NCI-H2171 (cell line): Measurements from ENCODE around the gene CEP85L.

Experiments
- DNase-seq: peaks from one replicate; lab custom pipeline; 2025; lab: John Stamatoyannopoulos, UW

The CEP85L gene

DNA sequence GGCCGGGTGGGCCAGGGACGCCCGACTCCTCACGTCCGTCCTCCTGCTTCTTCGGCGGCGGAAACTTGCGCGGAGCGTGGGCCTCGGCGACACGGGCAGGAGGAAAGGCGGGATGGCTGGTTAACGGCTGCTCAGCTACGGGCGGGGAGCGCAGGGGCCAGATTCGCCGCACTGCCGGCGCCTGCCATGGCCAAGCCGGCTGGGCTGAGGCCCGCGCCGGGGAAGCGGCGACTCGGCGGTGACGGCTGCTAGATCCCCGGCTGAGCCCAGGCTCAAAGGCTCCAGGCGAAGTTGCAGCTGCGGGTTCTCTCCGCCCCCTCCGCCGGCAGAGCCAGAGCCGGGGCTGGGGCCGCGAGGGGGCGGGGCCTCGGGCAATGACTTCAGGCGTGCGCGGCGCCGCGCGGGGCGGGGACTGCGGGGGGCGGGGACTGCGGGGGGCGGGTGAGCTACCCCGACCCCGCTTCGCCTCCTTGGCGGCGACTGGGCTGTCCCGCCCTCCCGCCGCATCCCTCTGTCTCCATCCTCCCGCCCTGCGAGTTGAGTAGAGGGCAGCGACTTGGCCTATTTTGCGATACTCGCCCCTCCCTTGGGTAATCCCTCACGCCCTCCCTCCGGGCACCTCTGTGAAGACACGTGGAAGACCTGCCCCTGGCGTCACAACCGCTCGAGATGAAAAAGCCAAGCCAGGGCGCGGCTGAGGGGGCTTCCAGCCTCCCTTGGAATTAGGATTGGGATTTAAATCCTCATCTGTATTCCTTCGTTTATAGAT lies at the start of gene CEP85L:
Gene CEP85L (minus strand): TSS at position 310 of the 769 bp plus-strand sequence. CDS start 322 bp downstream, outside the sequence.
- peak; percentile 91 for DNase-seq

DNA sequence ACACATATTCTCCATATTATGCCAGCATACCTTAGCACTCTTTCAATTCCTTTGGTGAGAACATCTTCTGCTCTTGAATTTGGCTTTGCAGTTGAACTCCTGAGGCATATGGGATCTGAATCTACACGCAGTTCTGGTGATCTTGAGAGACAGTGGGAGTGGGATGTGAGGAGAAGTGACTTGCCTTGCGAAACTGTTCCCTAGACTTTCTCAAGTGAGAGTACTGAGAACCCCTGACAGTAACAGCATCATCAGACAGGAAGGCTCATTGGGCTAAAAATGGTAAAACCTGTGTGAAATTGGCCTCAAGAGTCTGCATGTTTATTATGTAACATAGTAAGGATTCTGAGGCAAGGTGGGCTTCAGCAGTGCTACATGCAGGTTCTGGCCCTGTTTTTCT lies 49.1 kb upstream of the CEP85L start:
- DNase-seq = no peak

DNA sequence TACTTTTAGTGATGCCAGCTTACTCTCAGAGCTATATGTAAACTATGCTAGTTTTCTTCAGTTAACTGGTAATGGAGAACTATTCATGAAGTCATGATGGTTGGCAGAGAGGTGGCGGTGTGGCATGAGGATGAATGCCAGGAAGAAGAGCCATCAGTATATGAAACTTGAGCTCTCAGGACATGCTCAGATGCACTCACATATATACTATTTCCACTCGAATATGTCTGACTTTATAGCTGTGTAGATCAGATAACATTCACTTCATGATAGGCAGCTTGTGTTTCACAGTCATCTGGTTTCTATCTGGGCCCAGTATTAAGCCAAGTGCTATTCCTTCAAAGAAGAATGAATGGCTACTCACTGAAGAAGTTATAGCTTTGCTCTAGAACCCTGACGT lies 46.2 kb upstream of the CEP85L start:
- DNase-seq = peak; percentile 55

DNA sequence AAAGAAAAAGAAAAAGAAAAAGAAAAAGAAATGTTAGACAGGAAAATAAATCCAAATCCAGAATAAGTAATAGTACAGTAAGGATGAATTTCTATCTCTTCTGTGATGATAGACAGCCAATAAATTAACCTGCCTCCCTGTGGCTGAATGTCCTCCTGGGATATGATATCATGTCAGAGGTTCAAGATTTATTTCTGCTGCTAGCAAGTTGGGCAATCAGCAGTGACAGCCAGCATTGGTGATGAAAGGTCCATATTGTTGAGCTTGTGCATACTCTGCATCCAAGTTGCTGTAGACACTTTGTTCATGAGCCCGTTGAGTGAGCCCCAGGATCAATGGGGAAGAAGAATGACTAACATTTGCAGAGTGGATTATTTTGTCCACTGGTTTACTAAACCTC lies 44.9 kb upstream of the CEP85L start:
- no peak for DNase-seq

DNA sequence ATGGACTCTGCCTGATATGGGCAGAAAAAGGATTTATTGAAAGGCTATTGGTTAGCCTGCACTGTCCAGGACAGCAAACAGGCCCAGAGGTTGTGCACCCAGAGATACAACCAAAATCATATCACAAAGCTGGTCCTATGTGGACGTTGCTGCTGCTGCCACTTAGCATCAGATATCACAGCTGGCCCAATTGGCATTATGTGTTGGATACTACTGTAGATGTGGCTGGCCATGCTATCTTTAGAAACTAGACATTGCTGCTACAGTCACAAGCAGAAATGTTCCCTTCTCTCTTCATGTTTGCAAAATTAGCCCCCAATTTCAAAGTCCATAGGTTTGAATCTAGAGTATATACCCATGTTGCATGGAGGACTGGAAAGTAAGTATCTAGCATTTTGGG lies 42.2 kb upstream of the CEP85L start:
- no peak for DNase-seq

DNA sequence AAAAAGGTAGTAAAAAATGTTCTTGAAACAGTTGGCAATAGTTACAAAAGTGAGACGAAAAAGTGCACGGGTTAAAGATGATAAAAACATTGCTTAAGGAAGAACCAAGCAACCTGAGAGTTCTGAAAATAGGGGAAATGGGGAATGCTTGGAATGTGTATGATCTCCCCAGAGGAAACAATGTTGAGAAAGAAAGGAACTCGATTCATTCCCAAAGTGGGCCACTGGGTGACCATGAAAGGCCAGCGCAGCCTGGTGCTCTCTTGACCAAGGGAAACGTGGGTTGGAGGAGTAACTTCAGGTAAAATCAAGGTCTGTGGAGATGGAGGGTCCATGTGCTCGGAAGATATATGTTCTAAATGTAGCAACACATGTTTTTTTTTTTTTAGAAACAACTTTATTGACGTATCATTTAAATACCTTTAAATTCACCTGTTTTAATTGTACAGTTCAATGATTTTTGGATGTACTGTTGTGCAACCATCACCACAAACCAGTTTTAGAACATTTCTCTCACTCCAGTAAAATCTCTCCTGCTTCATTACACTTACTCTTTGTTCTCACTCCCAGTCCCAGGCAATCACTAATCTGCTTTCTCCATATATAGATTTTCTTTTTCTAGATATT lies 34.5 kb upstream of the CEP85L start:
- no peak for DNase-seq

DNA sequence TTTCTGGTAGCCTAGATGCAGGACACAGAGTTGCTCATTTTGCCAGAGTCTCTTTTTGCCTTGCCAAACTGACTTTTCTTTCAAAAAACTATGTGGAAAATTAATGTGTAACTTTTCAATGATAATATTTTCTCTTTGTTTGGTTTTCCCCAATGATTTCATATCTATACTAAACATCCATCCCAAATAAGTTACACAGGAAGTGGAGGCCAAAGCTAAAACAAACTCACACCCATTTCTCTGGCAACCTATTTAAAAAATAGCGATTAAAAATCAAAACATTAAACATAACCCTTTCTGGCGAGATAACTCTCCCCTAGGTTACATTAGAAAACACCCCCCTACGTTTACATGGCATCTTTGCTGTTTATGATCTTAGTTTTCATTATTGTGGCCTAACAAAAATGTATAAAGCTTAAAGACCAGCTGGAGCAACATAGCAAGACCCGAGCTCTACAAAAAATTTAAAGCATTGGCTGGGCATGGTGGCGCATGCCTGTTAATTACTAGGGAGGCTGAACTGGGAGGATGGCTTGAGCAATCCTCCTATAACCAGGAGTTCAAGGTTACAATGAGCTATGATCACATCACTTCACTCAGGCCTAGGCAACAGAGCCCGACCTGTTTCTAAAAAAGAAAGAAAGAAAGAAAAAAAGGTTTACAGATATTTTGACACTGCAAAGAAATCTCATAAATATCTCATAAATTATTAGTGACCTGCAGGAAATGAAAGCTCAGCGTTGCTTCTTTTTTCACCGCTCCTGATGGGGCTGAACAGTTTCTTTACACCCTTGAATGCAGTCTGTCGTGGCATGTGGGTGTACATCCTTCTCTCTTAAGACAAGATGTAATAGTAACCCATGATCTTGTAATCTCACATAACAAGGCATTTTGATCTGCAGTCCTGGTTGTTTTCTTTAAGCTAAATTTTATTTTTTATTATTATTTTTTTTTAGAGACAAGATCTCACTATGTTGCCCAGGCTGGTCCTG lies 32.8 kb upstream of the CEP85L start:
- no peak for DNase-seq

DNA sequence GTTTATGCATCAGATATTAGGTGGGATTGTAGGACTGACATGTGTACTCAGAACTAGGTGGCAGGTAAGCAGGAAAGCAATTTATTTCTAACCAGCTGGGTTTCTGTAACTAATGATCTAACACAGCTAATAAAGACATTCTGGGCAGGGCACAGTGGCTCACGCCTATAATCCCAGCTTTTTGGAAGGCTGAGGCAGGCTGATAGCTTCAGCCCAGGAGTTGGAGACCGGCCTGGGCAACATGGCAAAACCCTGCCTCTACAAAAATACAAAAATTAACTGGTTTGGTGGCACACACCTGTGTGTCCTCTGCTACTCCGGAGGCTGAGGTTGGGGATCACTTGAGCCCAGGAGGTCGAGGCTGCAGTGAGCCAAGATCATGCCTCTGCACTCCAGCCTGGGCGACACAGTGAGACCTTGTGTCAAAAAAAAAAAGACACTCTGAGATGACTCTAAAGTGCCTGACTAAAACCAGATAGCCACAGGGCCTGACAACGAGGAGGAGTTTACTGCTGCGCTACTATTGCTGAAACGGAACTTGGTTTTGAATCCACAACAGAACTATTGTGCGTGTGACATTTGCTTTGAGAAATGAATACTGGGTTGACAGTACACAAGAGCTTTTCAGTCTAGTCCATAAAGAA lies 29.2 kb upstream of the CEP85L start:
- no peak for DNase-seq

DNA sequence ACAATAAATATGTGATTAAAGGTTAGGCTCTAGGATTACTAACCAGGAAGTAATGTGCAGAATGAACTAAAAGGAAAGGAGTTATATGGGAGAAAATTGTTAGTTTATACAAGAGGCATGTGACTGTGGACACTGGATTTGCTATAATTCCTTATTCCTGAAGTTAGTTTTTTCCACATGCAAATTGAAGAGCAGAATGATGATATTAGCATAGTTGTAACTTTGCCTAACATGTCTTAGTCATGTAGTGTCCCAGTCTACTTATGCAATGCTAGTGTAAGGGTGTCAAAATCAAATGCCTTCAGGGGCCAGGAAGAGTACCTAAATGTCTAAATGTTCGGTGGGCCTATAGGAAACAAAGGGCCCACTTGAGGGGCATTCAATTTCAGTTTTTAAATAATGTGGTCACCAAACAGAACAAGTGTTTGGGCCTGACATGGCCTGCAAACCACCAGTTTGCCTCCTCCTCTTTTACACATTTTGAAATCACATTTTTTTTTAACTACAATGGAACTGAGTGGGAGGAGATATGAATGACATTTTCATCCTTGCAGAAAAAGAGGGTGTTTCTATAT lies 28.0 kb upstream of the CEP85L start:
- DNase-seq = no peak

DNA sequence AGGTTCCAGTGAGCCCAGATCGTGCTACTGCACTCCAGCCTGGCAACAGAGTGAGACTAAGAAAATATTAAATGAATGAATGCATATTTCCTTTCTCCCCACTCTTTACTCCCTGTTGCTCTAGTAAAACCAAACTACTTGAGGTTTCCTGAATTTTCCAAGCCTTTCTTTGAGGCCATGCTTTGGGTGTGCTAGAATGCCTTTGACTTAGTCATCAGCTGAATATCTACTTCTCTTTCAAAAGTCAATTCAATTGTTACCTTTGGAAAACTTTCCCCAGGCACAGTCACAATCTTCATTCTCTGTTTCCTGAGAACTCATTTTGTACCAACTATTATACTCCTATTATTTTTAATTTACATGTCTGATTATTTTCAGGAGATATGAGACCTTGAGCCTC lies 27.5 kb upstream of the CEP85L start:
- no peak for DNase-seq

DNA sequence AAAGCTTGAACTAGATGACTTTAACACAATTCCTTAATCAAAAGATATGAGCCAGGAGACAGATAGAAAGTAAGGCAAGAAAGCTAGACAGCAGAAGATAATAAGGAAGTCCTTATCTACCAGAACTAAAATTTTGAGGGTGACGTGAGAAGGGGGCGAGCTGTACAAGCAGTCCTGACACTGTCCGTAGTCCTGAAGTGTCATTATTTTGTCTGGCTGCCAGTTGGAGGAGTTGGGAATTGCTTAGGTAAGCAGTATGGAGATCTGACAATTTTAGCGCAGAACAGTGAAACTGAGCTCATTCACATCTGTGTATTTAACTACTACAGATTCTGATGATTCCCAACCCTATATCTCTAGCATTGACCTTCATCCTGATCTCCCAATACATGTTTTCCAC lies 25.8 kb upstream of the CEP85L start:
- no peak for DNase-seq

DNA sequence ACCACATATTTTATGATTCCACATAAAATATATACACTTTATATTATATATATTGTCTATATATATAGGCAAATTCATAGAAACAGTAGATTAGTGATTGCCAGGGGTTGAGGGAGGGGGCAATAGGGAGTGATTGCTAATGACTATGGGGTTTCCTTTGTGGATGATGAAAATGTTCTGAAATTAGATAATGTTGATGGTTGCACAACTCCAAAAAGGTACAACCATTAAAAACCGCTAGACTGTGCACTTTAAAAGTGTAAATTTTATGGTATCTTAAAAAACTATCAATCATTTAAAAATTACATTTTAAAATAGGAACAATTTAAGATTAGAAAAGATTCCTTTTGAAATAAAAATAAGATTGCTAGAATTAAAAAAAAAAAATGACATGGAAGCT lies 23.8 kb upstream of the CEP85L start:
- DNase-seq = no peak

DNA sequence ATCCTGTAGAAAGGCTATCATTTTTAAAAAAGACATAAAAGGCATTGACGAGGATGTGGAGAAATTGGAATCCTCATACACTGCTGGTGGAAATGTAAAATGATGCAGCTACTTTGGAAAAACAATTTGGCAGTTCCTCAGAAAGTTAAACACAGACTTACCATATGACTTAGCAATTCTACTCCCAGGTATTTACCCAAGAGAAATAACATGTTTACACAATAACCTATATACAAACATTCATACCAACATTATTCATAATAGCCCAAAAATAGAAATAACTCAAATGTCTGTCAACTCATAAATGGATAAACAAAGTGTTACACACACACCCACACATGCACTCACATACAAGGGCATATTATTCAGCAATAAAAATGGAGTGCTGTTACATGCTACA lies 23.4 kb upstream of the CEP85L start:
- DNase-seq = no peak

DNA sequence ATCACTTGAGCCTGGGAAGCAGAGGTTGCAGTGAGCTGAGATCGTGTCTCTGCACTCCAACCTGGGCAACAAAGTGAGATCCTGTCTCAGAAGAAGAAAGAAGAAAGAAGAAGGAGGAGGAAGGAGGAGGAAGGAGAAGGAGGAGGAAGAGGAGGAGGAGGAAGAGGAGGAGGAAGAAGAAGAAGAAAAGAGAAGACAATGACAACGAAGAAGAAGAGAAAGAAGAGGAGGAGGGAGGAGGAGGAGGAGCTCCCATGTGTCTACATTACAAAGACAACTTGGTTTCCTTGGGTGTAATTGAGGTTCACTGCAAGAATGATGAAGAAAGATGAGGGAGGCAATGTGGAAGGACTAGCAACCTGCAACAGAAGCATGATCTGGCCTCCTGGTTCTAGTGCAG lies 21.3 kb upstream of the CEP85L start:
- DNase-seq = no peak

DNA sequence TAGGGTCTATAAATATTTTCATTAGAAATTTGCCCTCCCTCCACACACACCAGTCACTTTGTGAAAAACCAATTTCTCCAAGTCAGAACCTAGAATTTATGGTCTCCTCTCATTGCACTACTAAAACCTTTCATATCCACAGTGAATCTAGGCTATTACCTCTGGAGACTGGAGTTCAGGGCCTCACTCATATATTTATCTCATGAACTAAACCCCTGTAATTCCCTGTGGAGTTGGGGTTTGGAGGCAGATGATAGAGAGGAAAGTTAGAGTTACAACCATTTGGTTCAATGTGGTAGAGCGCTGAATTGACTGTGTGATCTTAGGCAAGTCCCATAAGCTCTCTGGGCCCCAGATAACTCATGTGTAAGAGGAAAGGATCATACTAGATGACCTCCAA lies 18.2 kb upstream of the CEP85L start:
- no peak for DNase-seq

DNA sequence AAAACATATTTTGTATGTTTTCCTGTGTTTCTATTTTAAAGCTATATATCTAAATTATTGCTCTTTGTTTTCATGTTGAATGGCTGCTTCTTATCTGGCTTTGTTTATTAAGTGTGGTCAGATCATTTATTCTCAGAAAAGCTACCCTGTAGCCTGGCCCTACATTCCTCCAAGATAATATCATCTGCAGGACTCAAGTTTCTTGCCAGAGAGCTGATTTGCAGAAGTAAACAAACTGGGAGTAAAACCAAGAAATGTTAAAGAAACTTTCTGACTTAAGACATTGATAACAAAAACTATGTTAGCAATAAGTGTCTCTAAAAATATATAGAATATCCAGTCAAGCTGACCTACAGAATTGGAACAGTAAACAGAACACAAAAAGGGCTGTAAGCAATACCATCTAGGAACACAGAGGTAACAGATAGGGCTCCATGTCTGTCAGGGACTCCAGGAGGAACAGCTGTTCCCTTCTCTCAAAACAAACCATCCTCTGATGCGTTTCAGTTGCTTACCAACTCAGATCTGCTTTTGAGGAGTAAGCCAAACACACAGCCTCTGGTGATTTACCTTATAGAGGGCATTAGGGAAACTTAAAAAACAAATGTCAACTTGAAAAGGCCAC lies 17.5 kb upstream of the CEP85L start:
- DNase-seq = peak; percentile 64

DNA sequence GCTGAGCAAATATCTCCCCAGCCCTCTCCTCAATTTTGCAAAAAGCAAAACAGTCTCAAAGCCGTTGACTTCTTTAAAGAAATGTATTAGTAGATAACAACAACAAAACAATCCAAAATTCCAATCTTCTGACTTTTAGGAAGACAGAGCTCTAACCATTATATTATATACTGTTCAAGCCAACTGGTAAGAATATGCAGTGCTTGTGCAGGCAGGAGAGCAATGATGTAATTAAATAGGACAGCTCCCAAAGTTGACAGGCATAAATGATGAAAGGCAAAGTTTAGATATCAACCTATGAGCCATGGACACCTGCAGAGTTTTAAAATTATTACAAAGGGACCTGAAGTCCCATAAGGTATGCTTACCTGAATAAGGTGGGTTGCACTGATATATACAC lies 16.6 kb upstream of the CEP85L start:
- DNase-seq = no peak

DNA sequence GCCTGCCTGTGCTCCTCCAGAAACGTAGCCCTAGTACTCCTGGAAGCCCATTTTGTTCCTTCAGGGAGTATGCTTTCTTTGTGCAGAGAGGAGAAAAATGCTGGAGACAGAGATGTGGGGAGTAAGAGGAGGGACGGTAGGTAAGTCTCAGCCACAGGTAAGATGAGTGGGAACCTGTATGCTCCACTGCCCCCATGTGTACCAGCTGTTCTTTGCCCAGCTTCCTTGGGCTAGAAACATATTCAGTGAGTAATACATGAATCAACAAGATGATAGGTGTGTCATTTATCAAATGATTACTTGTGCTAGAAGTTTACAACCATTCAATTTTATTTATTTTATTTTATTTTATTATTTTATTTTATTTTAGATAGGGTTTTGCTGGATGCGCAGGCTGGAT lies 13.6 kb upstream of the CEP85L start:
- DNase-seq = no peak

DNA sequence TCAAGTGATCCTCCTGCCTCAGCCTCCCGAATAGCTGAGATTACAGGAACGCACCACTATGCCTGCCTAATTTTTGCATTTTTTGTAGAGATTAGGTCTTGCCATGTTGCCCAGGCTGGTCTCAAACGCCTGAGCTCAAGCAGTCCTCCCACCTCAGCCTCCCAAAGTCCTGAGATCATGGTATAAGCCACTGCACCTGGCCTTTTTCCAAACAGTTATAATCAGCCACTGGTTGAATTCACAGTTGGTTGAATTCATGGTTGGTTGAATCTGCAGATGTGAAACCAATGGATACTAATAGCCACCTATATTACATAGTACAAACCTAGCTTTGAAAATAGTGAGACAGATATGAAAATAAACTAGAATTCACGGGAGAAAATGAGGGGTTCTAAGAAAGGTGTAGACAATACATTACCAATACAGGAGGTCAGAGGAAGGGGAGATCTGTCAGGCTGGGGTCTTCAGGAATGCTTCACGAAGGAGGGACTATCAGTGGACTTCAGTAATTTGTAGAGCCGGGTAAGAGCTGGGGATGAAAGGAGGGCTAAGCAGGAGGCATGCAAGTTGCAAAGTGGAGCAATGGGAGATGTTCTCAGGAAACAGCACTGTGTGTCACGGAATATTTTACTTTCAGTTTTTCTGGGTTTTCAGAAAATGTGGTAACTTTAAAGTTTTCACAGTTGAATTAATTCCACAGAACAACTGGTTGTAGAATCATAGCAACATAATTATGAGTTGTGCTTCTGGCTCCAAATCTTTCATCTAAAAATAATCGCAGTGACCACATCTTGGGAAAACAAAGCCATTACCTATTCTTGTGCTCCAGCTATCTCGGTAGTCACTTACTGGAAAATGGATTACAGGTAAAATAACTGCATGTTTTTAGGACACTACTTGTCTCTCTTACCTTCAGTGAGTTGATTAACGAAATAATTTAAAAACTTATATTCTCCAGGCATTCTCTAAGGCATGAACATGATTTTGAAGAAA lies 12.9 kb upstream of the CEP85L start:
- no peak for DNase-seq

DNA sequence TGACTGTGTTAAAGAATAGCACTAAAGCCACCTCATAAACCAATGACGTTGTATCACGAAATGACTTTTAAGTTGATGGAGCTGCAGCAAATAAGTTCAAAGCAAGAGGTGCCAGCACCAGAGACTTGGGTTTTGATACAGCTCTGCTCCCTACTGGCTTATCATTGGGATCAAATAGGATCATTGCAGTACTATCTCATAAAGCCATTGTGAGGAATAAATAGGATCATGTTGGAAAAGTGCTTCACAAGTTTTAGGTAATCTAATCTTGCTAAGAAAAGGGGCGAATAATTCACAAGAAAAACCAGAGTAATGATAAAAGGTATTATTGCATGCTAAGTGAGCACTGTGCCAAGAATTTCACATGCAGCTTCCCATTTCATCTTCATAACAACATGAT lies 10.4 kb upstream of the CEP85L start:
- DNase-seq = no peak
